Astrocyte of the spinal cord (primary cell): Measurements from ENCODE around the gene ADGRB3.

Experiments used
- DNase-seq: peaks from one replicate; pipeline ENCODE4 v3.0.0; 2011; ENCODE audit warnings: low read depth, low spot score
- H3K4me3 ChIP-seq: 2 replicates; pipeline ENCODE4 v1.5.1; 2011; ENCODE audit warnings: low read depth, mild to moderate bottlenecking, low read length, moderate library complexity
- CTCF ChIP-seq: IDR thresholded peaks from 2 replicates; pipeline ENCODE4 v1.5.1; 2012; ENCODE audit warnings: low read depth, mild to moderate bottlenecking, low read length, inconsistent platforms
- in situ Hi-C: cut with HindIII; loops from 2 replicates; pipeline ENCODE4 v1.10.0; 2017; ENCODE audit warnings: low sequenced_read_pairs

Gene ADGRB3

GRCh38 chr6:68641172-68641571 lies 6.1 kb downstream of the ADGRB3 start:
- no peak for TF ChIP-seq CTCF
- no peak overlapping the region for H3K4me3 ChIP-seq
- in situ Hi-C loops = no loop called here
- no peak for DNase-seq

- no peak for TF ChIP-seq CTCF
- no peak overlapping the region for H3K4me3 ChIP-seq
- in situ Hi-C loops = no loop called here
- no peak for DNase-seq
These were observed 7.0 kb downstream of the ADGRB3 start for GRCh38 chr6:68642081-68642480.

- no peak for TF ChIP-seq CTCF
- no peak for DNase-seq
- no peak overlapping the region for H3K4me3 ChIP-seq
- in situ Hi-C loops = no loop called here
These were observed 7.9 kb downstream of the ADGRB3 start for GRCh38 chr6:68642977-68643376.

GRCh38 chr6:68649669-68650068 lies 14.6 kb downstream of the ADGRB3 start:
- in situ Hi-C loops = no loop called here
- DNase-seq = no peak
- no peak overlapping the region for H3K4me3 ChIP-seq

GRCh38 chr6:68650142-68650541 lies 15.1 kb downstream of the ADGRB3 start:
- in situ Hi-C loops = no loop called here
- H3K4me3 ChIP-seq = no peak overlapping the region
- no peak for TF ChIP-seq CTCF
- DNase-seq = no peak

More at GRCh38 chr6:68649669-68650068, 14.6 kb downstream of the ADGRB3 start:
- no peak for TF ChIP-seq CTCF

GRCh38 chr6:68651011-68651985 lies 16.2 kb downstream of the ADGRB3 start:
- no peak for TF ChIP-seq CTCF
- peak; percentile 74 for DNase-seq

More at GRCh38 chr6:68651011-68651985, 16.2 kb downstream of the ADGRB3 start:
- in situ Hi-C loops = no loop called here
- no peak overlapping the region for H3K4me3 ChIP-seq
